AG04449 (cell line): ENCODE results near the gene AGAP1.
A peak's percentile ranks its signal among the peaks of the same experiment; 100 is the strongest.

Experiments used
- CTCF ChIA-PET: fragments of 350-600 bp; formaldehyde crosslinking; extraction: SDS; loops from one replicate; lab custom pipeline; 2021; ENCODE audit warnings: antibody characterized with exemption; lab: Yijun Ruan, JAX
- POLR2A ChIA-PET: fragments of 400-600, 350-600 bp; formaldehyde crosslinking; extraction: SDS; loops from one replicate; lab custom pipeline; 2020; ENCODE audit warnings: antibody characterized with exemption, inconsistent platforms; lab: Yijun Ruan, JAX
- DNase-seq: peaks from one replicate; pipeline ENCODE4 v3.0.0-alpha.2; 2010; ENCODE audit warnings: low read depth, low spot score
- H3K4me3 ChIP-seq: 2 replicates; pipeline ENCODE4 v1.5.1; 2011; ENCODE audit warnings: low read depth, mild to moderate bottlenecking, control low read depth, low read length
- CTCF ChIP-seq: IDR thresholded peaks from one replicate; pipeline ENCODE4 v1.5.1; 2011; ENCODE audit warnings: mild to moderate bottlenecking, moderate library complexity, low read length, control low read depth, inconsistent platforms; ENCODE audit not compliant: insufficient read depth; ENCODE audit errors: missing control alignments

AGAP1 gene

GRCh38 chr2:235588750-235589149 lies 94.9 kb downstream of the AGAP1 start:
- no peak overlapping the region for H3K4me3 ChIP-seq
- no peak for DNase-seq
- no peak for TF ChIP-seq CTCF
- CTCF ChIA-PET, result interaction anchor here (1.0 to 5.9 kb wide), 5 partner anchors 10 to 454 kb away, joined by 3 to 37 read pairs (median 4); no protein-coding TSS in a partner anchor
- POLR2A ChIA-PET, result no interaction called here

GRCh38 chr2:235591231-235591730 lies 97.4 kb downstream of the AGAP1 start:
- CTCF ChIA-PET, result interaction anchor here (1.1 to 11.2 kb wide), 6 partner anchors 10 to 455 kb away, joined by 3 to 484 read pairs (median 122); no protein-coding TSS in a partner anchor
- POLR2A ChIA-PET, result no interaction called here
- H3K4me3 ChIP-seq, result no peak overlapping the region
- no peak for DNase-seq
- TF ChIP-seq CTCF, result no peak

- POLR2A ChIA-PET, result no interaction called here
- no peak overlapping the region for H3K4me3 ChIP-seq
- CTCF ChIA-PET, result interaction anchor here (0.6 to 11.2 kb wide), 9 partner anchors 10 to 474 kb away, joined by 3 to 484 read pairs (median 16); no protein-coding TSS in a partner anchor
- TF ChIP-seq CTCF, result no peak
- DNase-seq, result no peak
Measured at GRCh38 chr2:235591921-235592320, 98.1 kb downstream of the AGAP1 start.

GRCh38 chr2:235592430-235592829 lies 98.6 kb downstream of the AGAP1 start:
- CTCF ChIA-PET, result interaction anchor here (0.6 to 11.2 kb wide), 11 partner anchors 9 to 475 kb away, joined by 3 to 484 read pairs (median 16); no protein-coding TSS in a partner anchor
- TF ChIP-seq CTCF, result no peak

GRCh38 chr2:235592836-235593235 lies 99.0 kb downstream of the AGAP1 start:
- H3K4me3 ChIP-seq, result no peak overlapping the region
- no peak for DNase-seq
- ChIA-PET CTCF (interaction anchor here (0.9 to 11.2 kb wide), 18 partner anchors 11 to 475 kb away, joined by 3 to 484 read pairs (median 8); no protein-coding TSS in a partner anchor), POLR2A (no interaction called here)
- TF ChIP-seq CTCF, result no peak

More at GRCh38 chr2:235592430-235592829, 98.6 kb downstream of the AGAP1 start:
- no peak for DNase-seq
- H3K4me3 ChIP-seq, result no peak overlapping the region
- POLR2A ChIA-PET, result no interaction called here

GRCh38 chr2:235594041-235594440 lies 100.2 kb downstream of the AGAP1 start:
- ChIA-PET POLR2A (interaction anchor here (0.7 kb wide), 1 partner anchor 98 kb away, joined by 3 read pairs; no protein-coding TSS in a partner anchor), CTCF (interaction anchor here (0.6 to 11.2 kb wide), 46 partner anchors 14 to 485 kb away, joined by 3 to 484 read pairs (median 4); no protein-coding TSS in a partner anchor)
- peak; percentile 48 for TF ChIP-seq CTCF
- peak; percentile 76 for DNase-seq
- H3K4me3 ChIP-seq, result no peak overlapping the region
